ENCODE measurements around the gene PPWD1.

Gene PPWD1

DNA sequence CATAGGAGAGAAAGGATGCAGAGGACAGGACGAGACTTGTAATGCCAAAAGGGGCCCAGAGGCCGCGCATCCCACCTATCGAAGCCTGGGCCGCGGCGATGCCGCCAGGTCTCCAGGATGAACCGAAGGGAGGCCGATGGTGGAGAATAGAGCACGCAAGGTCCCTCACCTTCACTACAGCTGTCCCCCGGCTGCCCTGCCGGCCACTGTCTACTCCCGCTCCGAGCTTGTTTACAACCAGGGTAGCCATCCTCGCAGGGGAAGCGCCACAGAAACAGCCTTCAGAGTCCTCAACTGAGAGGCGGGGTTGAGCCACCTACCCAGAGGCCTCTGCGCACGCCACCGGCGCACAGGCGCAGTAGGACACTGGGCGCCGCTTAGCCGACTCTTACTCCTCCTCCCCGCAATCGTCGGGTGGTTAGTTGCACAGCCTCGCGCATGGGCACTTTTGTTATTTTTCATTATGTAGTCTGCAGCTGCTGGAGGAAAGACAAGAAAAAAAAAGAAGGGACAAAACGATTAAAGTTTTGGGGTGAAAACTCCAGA lies 61.0 kb downstream of the PPWD1 start, which contains the start of gene TRIM23:
TRIM23 (minus strand) TSS at position 309 of the 546 bp plus-strand sequence; CDS start at position 250, 59 bp downstream.
- peak; percentile 82 to 89 for DNase-seq

DNA sequence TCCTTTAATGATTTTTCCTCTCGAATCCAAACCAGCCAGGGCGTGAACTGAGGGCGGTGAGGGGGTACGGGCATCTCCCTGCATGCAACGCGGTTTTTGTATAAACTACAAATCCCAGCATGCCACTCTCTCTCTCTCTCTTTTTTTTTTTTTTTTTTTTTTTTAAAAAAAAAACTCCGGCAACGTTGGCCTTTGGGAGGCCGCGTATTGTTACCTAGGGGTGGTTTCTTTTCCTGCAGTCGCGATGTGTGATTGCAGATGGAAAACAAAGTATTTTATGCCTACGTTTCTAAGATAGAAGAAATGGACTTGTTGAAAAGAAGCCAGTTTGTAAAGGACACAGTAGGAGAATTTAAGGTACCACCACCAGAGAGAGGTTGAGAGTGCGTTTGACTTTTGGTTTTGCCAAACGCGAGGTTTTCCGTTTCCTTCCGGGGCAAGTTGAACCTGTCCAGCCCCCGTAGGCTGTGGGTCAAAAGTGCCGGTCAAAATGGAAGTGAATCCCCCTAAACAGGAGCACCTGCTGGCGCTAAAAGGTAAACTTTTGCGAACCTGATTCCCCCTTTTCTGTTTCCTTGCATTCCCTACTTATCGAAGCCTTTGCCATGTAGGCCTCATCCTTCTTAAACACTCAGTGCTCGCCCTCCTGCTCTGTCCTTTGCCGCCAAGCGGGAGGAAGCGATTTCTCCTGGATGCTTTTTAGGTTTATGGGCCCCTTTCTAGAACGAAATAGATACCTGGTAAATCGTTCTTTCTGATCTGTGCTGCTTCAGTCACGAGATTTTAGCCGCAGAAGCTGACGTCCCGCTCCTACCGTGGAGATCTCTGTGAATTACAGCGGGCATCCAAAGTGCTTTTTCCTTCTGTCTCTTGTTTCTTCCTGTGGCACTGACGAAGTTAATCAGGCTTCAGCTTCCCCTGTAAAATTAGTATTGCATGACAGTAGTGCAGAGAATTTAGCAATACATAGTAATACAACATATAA lies 61.8 kb downstream of the PPWD1 start, which contains the start of the genes SHLD3 and TRAPPC13:
SHLD3 (plus strand) TSS at position 457 of the 985 bp plus-strand sequence. CDS start 4,561 bp downstream, outside the sequence.
TRAPPC13 (plus strand) TSS at position 457 of the 985 bp plus-strand sequence; CDS start at position 491, 34 bp downstream.
- DNase-seq = peak; percentile 82 to 86

DNA sequence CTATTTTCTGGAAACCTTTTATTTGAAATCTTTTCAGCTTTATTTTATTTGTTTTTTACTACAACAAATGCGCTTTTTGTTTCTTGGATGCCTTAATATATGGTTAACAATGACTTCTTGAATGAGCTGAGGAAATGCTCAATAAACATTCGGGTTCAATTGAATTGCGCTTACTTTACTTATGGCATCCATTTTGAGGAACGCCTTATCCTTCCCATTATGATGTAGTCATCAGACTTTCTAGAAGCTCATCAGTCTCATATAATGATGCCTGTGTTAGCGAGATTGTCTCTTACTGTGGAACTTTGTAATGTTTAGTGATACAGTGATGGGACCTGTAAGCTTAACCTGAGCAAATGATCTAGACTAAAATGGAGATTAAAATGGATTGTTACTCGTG lies 62.6 kb downstream of the PPWD1 start:
- DNase-seq = no peak

DNA sequence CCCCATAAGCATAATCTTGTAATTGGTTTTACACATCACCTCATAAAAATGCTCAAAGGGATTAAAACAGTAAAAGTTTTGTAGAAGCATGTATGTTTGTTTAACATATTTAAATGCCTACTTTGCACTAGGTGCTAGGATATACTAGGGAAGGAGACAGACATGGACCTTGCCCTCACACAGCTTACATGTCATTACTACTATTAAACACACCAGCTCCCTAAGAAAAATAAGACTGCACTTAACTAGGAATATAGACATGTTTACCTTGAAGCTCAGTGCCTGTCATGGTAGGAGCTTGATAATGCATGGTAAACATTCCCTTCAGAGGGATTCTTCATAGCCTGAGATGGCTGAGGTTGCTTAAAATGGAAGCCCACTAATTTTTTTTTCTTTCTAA lies 67.9 kb downstream of the PPWD1 start:
- DNase-seq = no peak

Data from NCI-H2081 (cell line).